Upper lobe of right lung (tissue), 1 donor: ENCODE measurements around the gene MIPEP. TPM values are rescaled to one million over a fixed set of nuclear protein-coding genes. Genes with fewer than 3 reads are reported as not detected.

Experiments
- ATAC-seq: fragments of 200-7000 bp; cut with Tn5 transposase; one replicate; pipeline ENCODE4 v1.9.1; 2020; ENCODE audit warnings: mild to moderate bottlenecking, moderate library complexity
- DNase-seq: peaks from one replicate; pipeline ENCODE4 v3.0.0-alpha.2; 2020
- H3K27ac ChIP-seq: fragments of 200-600 bp; one replicate; pipeline ENCODE4 v1.8.0; 2022
- H3K27me3 ChIP-seq: fragments of 200-600 bp; one replicate; pipeline ENCODE4 v1.8.0; 2022; ENCODE audit warnings: mild to moderate bottlenecking
- H3K36me3 ChIP-seq: fragments of 200-600 bp; one replicate; pipeline ENCODE4 v1.8.0; 2022
- H3K4me1 ChIP-seq: fragments of 200-600 bp; one replicate; pipeline ENCODE4 v1.8.0; 2022
- H3K4me3 ChIP-seq: fragments of 200-600 bp; one replicate; pipeline ENCODE4 v1.8.0; 2022; ENCODE audit warnings: mild to moderate bottlenecking
- H3K9me3 ChIP-seq: fragments of 200-600 bp; one replicate; pipeline ENCODE4 v1.8.0; 2022
- intact Hi-C: fragments of 100-400 bp; cut with DNase I; formaldehyde crosslinking; loops from one replicate; pipeline ENCODE4 v1.11.0; 2022
- total RNA-seq: library from RNA; stranded (reverse); fragmentation: NEBNext Ultra II Directional; extraction: Animal tissue kit (Norgen Biotek cat#: 25700); gene quantifications from one replicate; pipeline ENCODE4 v1.2.1, GENCODE V29; 2021
- TF ChIP-seq, protein P1 (sequence below): fragments of 200-600 bp; IDR thresholded peaks from one replicate; pipeline ENCODE4 v1.8.0; 2022; ENCODE audit warnings: antibody characterized with exemption
- donor health status: DM: no; HTN: yes; CAD: no; lungs with severe emphysema.

Gene MIPEP
- total RNA-seq, 1 donor from 2014 or later: 13.3 TPM

DNA sequence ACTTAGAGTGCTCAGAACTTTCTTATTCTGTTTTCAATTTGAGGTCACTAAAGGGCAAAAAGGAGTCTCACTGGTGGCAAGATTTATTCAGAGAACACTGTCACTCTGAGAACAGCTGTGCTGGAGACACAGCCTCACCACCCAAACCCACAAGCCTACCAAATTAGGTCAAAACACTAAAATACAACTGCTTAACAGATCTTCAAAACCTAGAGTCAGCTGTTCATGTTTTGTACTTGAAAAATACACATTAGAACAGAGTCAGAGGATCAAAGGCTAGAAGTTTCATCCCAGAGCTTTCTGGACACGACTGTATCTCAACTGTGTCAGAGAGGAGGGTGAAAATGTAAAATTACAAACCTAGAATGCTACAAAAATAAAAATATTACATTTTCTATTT, 89.3 kb downstream of the MIPEP start:
- no peaks in the 10 kb centered on the region for H3K9me3 ChIP-seq
- peaks cover 1% of the 10 kb centered on the region for H3K4me1 ChIP-seq
- intact Hi-C loops: no loop called here
- H3K36me3 ChIP-seq: no peaks in the 10 kb centered on the region
- TF ChIP-seq, protein P1, sequence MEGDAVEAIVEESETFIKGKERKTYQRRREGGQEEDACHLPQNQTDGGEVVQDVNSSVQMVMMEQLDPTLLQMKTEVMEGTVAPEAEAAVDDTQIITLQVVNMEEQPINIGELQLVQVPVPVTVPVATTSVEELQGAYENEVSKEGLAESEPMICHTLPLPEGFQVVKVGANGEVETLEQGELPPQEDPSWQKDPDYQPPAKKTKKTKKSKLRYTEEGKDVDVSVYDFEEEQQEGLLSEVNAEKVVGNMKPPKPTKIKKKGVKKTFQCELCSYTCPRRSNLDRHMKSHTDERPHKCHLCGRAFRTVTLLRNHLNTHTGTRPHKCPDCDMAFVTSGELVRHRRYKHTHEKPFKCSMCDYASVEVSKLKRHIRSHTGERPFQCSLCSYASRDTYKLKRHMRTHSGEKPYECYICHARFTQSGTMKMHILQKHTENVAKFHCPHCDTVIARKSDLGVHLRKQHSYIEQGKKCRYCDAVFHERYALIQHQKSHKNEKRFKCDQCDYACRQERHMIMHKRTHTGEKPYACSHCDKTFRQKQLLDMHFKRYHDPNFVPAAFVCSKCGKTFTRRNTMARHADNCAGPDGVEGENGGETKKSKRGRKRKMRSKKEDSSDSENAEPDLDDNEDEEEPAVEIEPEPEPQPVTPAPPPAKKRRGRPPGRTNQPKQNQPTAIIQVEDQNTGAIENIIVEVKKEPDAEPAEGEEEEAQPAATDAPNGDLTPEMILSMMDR: no peak
- no peaks in the 10 kb centered on the region for H3K27me3 ChIP-seq
- DNase-seq: no peak
- no peak overlapping the region for H3K4me3 ChIP-seq
- H3K27ac ChIP-seq: no peak overlapping the region
- peak; percentile 23 for ATAC-seq

- H3K9me3 ChIP-seq: no peaks in the 10 kb centered on the region
- no peak overlapping the region for H3K4me3 ChIP-seq
- peaks cover 4% of the 10 kb centered on the region for H3K4me1 ChIP-seq
- intact Hi-C loops: no loop called here
- DNase-seq: no peak
- H3K27ac ChIP-seq: no peak overlapping the region
- no peaks in the 10 kb centered on the region for H3K36me3 ChIP-seq
- no peak for ATAC-seq
- TF ChIP-seq, protein P1: no peak
- H3K27me3 ChIP-seq: no peaks in the 10 kb centered on the region
Measured at GRCh38 chr13:23797276-23797903, 91.8 kb downstream of the MIPEP start.

DNA sequence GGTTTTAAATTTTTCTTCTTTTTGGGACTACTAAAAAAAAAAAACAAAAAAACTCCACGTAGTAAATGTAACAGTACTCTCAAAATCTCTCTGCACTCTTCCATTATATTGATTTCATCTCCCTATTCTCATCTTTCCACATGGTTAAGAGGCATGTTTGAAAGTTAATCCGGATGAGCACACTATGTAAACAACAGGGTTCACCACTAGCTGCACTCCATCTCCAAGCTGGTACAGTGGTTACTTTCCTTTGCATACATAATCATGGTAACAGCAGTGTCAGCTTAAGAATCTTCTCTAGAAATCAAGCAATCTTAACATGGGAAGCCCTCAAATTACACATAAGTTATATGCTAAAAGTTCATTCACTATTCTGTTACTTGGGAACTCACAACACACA, 92.6 kb downstream of the MIPEP start:
- no peak for DNase-seq
- no peak for ATAC-seq
- Histone ChIP-seq H3K4me1 (peaks cover 4% of the 10 kb centered on the region), H3K9me3 (no peaks in the 10 kb centered on the region), H3K36me3 (no peaks in the 10 kb centered on the region), H3K27ac (no peak overlapping the region), H3K27me3 (no peaks in the 10 kb centered on the region), H3K4me3 (no peak overlapping the region)
- TF ChIP-seq, protein P1: no peak
- intact Hi-C loops: no loop called here

DNA sequence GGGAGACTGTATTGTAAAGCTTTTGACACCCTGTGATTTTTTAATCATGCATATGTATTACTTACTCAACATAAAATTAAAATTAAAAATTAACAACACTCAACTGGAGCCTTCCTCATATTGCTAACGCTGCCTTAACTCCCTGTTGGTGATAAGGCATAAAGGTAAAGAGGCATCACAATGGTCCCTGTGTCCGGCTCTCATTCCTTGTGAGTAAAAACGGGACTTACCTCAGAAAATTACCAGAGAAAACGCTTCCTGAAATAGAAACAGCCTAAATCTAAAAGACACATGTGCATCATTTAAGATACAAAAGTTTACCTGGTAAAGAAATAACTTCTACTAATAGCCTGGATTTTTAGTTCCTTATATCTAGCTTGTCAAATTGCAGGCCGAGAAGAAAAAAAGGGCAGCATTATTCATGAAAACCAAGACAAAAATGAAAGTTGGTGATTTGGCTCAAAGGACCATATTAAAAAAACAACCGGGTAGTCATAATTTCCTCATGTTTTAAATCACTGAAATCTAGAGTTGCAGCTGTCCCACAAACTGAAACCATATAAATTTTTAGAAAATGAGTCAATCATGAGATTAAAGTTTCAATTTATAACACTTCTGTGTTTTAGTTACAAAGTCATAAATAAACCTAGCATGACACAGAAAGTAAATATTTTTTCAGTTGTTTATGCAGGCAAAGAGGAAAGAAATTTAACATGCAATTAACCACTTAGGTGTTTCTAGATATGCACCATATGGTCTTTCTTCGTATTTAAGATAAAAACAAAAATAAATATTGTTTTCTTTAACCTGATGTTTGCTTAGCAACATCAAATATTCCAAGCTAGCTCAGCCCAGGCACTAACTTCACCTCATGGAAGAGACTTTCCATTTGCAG, 94.7 kb downstream of the MIPEP start:
- peaks cover 4% of the 10 kb centered on the region for H3K4me1 ChIP-seq
- no peaks in the 10 kb centered on the region for H3K9me3 ChIP-seq
- ATAC-seq (no peak), DNase-seq (no peak)
- no peak overlapping the region for H3K4me3 ChIP-seq
- TF ChIP-seq, protein P1: no peak
- peak overlapping the region; percentile 48 for H3K27ac ChIP-seq
- no peaks in the 10 kb centered on the region for H3K27me3 ChIP-seq
- no peaks in the 10 kb centered on the region for H3K36me3 ChIP-seq
- intact Hi-C loops: no loop called here

GRCh38 chr13:23793711-23794110, 95.5 kb downstream of the MIPEP start:
- no peaks in the 10 kb centered on the region for H3K9me3 ChIP-seq
- ATAC-seq: no peak
- DNase-seq: no peak
- TF ChIP-seq, protein P1: no peak
- intact Hi-C loops: no loop called here
- no peak overlapping the region for H3K4me3 ChIP-seq
- no peaks in the 10 kb centered on the region for H3K36me3 ChIP-seq
- no peaks in the 10 kb centered on the region for H3K27me3 ChIP-seq
- H3K4me1 ChIP-seq: peaks cover 4% of the 10 kb centered on the region
- peak overlapping the region; percentile 45 for H3K27ac ChIP-seq
